SK-N-SH treated with all-trans-retinoic acid at 6 μM for 48 hours (cell line): ENCODE results near the gene GRID1.

ENCODE experiments used
- ATAC-seq: fragments of 200-7000 bp; cut with Tn5 transposase; 3 replicates; pipeline ENCODE4 v1.9.1; 2020; ENCODE audit warnings: mild to moderate bottlenecking, moderate library complexity
- ARNTL ChIP-seq: fragments of 450-650 bp; formaldehyde crosslinking; IDR thresholded peaks from 2 replicates; pipeline ENCODE4 v1.5.0; 2020; ENCODE audit warnings: low read depth, mild to moderate bottlenecking, moderate library complexity, borderline replicate concordance
- BACH2 ChIP-seq: fragments of 250-450 bp; sonication (Bioruptor Pico); IDR thresholded peaks from 2 replicates; pipeline ENCODE4 v1.9.0; 2021; ENCODE audit warnings: mild to moderate bottlenecking, borderline replicate concordance
- CSDC2 ChIP-seq: fragments of 250-450 bp; sonication (Bioruptor Pico); IDR thresholded peaks from 2 replicates; pipeline ENCODE4 v1.5.0; 2020; ENCODE audit warnings: mild to moderate bottlenecking, moderate library complexity
- ESRRG ChIP-seq: fragments of 250-450 bp; sonication (Bioruptor Pico); IDR thresholded peaks from 2 replicates; pipeline ENCODE4 v1.6.1; 2021; ENCODE audit warnings: mild to moderate bottlenecking
- GLIS3 ChIP-seq: fragments of 250-450 bp; sonication (Bioruptor Pico); IDR thresholded peaks from 2 replicates; pipeline ENCODE4 v1.5.0; 2020; ENCODE audit warnings: mild to moderate bottlenecking, moderate library complexity
- ISL1 ChIP-seq: fragments of 250-450 bp; sonication (Bioruptor Pico); IDR thresholded peaks from 2 replicates; pipeline ENCODE4 v2.1.2; 2022; ENCODE audit warnings: mild to moderate bottlenecking, moderate library complexity
- OSR1 ChIP-seq: fragments of 250-450 bp; sonication (Bioruptor Pico); IDR thresholded peaks from 2 replicates; pipeline ENCODE4 v1.8.0; 2022; ENCODE audit warnings: moderate library complexity, mild to moderate bottlenecking, inconsistent platforms
- PPARA ChIP-seq: fragments of 250-450 bp; sonication (Bioruptor Pico); IDR thresholded peaks from 2 replicates; pipeline ENCODE4 v1.5.0; 2020; ENCODE audit warnings: mild to moderate bottlenecking, borderline replicate concordance
- RARB ChIP-seq: fragments of 250-450 bp; sonication (Bioruptor Pico); IDR thresholded peaks from 2 replicates; pipeline ENCODE4 v1.8.0; 2021; ENCODE audit warnings: mild to moderate bottlenecking, moderate library complexity
- SNAI2 ChIP-seq: fragments of 250-450 bp; sonication (Bioruptor Pico); IDR thresholded peaks from 2 replicates; pipeline ENCODE4 v1.5.0; 2020; ENCODE audit warnings: mild to moderate bottlenecking, moderate library complexity
- TCF4 ChIP-seq: fragments of 250-450 bp; sonication (Bioruptor Pico); IDR thresholded peaks from 2 replicates; pipeline ENCODE4 v1.8.0; 2021; ENCODE audit warnings: mild to moderate bottlenecking, moderate library complexity, borderline replicate concordance
- TOX ChIP-seq: fragments of 250-450 bp; sonication (Bioruptor Pico); IDR thresholded peaks from 2 replicates; pipeline ENCODE4 v1.8.0; 2021; ENCODE audit warnings: mild to moderate bottlenecking, moderate library complexity, borderline replicate concordance
- ZC3H10 ChIP-seq: fragments of 250-450 bp; sonication (Bioruptor Pico); IDR thresholded peaks from 2 replicates; pipeline ENCODE4 v1.5.1; 2021; ENCODE audit warnings: mild to moderate bottlenecking, moderate library complexity
- ZFP3 ChIP-seq: fragments of 250-450 bp; sonication (Bioruptor Pico); IDR thresholded peaks from 2 replicates; pipeline ENCODE4 v1.5.0; 2020; ENCODE audit warnings: mild to moderate bottlenecking, moderate library complexity
- ZFP30 ChIP-seq: fragments of 450-650 bp; formaldehyde crosslinking; IDR thresholded peaks from 2 replicates; pipeline ENCODE4 v1.5.0; 2022; ENCODE audit warnings: mild to moderate bottlenecking, moderate library complexity
- ZNF565 ChIP-seq: fragments of 450-650 bp; formaldehyde crosslinking; conservative IDR thresholded peaks from 2 replicates; pipeline ENCODE4 v1.5.0; 2020; ENCODE audit warnings: low read depth, mild to moderate bottlenecking, moderate library complexity
- ZNF70 ChIP-seq: fragments of 450-650 bp; formaldehyde crosslinking; IDR thresholded peaks from 2 replicates; pipeline ENCODE4 v1.5.0; 2020; ENCODE audit warnings: mild to moderate bottlenecking, moderate library complexity
- ZNF8 ChIP-seq: fragments of 450-650 bp; formaldehyde crosslinking; IDR thresholded peaks from 2 replicates; pipeline ENCODE4 v1.5.0; 2020; ENCODE audit warnings: mild to moderate bottlenecking, moderate library complexity
- TF ChIP-seq, protein P1 (sequence below): fragments of 250-450 bp; sonication (Bioruptor Pico); IDR thresholded peaks from 2 replicates; pipeline ENCODE4 v1.8.0; 2021; ENCODE audit warnings: low read depth, mild to moderate bottlenecking, moderate library complexity, borderline replicate concordance
- TF ChIP-seq, protein P2 (sequence below): fragments of 250-450 bp; sonication (Bioruptor Pico); IDR thresholded peaks from 2 replicates; pipeline ENCODE4 v1.8.0; 2020; ENCODE audit warnings: mild to moderate bottlenecking, moderate library complexity, borderline replicate concordance
- TF ChIP-seq, protein P3 (sequence below): fragments of 250-450 bp; sonication (Bioruptor Pico); IDR thresholded peaks from 2 replicates; pipeline ENCODE4 v1.5.1; 2021; ENCODE audit warnings: mild to moderate bottlenecking, moderate library complexity
- TF ChIP-seq, protein P4 (sequence below): fragments of 250-450 bp; sonication (Bioruptor Pico); IDR thresholded peaks from 2 replicates; pipeline ENCODE4 v1.5.0; 2020; ENCODE audit warnings: mild to moderate bottlenecking, moderate library complexity
- TF ChIP-seq, protein P5 (sequence below): fragments of 250-450 bp; sonication (Bioruptor Pico); IDR thresholded peaks from 2 replicates; pipeline ENCODE4 v1.5.1; 2020; ENCODE audit warnings: low read depth, mild to moderate bottlenecking, moderate library complexity

Gene GRID1

DNA sequence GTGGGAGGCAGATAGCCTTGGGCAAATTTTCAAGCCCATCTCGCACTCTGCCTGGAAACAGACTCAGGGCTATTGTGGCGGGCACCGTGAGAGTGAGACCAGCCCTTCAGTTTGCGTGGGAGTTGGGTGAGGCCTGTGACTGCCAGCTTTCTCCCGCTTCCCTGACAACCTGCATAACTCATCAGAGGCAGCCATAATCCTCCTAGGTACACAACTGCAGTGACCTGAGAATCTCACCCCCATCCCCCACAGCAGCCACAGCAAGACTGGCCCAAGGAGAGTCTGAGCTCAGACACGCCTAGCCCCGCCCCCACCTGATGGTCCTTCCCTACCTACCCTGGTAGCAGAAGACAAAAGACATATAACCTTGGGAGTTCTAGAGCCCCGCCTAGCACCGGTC is 275.4 kb downstream of the GRID1 start:
- TF ChIP-seq, protein P1, sequence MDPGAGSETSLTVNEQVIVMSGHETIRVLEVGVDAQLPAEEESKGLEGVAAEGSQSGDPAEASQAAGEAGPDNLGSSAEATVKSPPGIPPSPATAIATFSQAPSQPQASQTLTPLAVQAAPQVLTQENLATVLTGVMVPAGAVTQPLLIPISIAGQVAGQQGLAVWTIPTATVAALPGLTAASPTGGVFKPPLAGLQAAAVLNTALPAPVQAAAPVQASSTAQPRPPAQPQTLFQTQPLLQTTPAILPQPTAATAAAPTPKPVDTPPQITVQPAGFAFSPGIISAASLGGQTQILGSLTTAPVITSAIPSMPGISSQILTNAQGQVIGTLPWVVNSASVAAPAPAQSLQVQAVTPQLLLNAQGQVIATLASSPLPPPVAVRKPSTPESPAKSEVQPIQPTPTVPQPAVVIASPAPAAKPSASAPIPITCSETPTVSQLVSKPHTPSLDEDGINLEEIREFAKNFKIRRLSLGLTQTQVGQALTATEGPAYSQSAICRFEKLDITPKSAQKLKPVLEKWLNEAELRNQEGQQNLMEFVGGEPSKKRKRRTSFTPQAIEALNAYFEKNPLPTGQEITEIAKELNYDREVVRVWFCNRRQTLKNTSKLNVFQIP (CRISPR knock-in tag): no peak
- TF ChIP-seq BACH2: no peak
- TF ChIP-seq, protein P2, sequence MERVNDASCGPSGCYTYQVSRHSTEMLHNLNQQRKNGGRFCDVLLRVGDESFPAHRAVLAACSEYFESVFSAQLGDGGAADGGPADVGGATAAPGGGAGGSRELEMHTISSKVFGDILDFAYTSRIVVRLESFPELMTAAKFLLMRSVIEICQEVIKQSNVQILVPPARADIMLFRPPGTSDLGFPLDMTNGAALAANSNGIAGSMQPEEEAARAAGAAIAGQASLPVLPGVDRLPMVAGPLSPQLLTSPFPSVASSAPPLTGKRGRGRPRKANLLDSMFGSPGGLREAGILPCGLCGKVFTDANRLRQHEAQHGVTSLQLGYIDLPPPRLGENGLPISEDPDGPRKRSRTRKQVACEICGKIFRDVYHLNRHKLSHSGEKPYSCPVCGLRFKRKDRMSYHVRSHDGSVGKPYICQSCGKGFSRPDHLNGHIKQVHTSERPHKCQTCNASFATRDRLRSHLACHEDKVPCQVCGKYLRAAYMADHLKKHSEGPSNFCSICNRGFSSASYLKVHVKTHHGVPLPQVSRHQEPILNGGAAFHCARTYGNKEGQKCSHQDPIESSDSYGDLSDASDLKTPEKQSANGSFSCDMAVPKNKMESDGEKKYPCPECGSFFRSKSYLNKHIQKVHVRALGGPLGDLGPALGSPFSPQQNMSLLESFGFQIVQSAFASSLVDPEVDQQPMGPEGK (CRISPR knock-in tag): no peak
- no peak for TF ChIP-seq ISL1
- no peak for TF ChIP-seq ZNF70 (CRISPR knock-in tag)
- TF ChIP-seq OSR1 (CRISPR knock-in tag): no peak
- TF ChIP-seq, protein P3, sequence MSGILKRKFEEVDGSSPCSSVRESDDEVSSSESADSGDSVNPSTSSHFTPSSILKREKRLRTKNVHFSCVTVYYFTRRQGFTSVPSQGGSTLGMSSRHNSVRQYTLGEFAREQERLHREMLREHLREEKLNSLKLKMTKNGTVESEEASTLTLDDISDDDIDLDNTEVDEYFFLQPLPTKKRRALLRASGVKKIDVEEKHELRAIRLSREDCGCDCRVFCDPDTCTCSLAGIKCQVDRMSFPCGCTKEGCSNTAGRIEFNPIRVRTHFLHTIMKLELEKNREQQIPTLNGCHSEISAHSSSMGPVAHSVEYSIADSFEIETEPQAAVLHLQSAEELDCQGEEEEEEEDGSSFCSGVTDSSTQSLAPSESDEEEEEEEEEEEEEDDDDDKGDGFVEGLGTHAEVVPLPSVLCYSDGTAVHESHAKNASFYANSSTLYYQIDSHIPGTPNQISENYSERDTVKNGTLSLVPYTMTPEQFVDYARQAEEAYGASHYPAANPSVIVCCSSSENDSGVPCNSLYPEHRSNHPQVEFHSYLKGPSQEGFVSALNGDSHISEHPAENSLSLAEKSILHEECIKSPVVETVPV (CRISPR knock-in tag): no peak
- no peak for TF ChIP-seq ZC3H10
- no peak for TF ChIP-seq RARB (CRISPR knock-in tag)
- TF ChIP-seq ZFP3 (CRISPR knock-in tag): no peak
- no peak for TF ChIP-seq ZFP30
- TF ChIP-seq ZNF8 (CRISPR knock-in tag): no peak
- TF ChIP-seq, protein P4, sequence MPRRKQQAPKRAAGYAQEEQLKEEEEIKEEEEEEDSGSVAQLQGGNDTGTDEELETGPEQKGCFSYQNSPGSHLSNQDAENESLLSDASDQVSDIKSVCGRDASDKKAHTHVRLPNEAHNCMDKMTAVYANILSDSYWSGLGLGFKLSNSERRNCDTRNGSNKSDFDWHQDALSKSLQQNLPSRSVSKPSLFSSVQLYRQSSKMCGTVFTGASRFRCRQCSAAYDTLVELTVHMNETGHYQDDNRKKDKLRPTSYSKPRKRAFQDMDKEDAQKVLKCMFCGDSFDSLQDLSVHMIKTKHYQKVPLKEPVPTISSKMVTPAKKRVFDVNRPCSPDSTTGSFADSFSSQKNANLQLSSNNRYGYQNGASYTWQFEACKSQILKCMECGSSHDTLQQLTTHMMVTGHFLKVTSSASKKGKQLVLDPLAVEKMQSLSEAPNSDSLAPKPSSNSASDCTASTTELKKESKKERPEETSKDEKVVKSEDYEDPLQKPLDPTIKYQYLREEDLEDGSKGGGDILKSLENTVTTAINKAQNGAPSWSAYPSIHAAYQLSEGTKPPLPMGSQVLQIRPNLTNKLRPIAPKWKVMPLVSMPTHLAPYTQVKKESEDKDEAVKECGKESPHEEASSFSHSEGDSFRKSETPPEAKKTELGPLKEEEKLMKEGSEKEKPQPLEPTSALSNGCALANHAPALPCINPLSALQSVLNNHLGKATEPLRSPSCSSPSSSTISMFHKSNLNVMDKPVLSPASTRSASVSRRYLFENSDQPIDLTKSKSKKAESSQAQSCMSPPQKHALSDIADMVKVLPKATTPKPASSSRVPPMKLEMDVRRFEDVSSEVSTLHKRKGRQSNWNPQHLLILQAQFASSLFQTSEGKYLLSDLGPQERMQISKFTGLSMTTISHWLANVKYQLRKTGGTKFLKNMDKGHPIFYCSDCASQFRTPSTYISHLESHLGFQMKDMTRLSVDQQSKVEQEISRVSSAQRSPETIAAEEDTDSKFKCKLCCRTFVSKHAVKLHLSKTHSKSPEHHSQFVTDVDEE: no peak
- TF ChIP-seq TOX (CRISPR knock-in tag): no peak
- TF ChIP-seq ESRRG: no peak
- TF ChIP-seq SNAI2 (CRISPR knock-in tag): no peak
- TF ChIP-seq PPARA: no peak
- TF ChIP-seq TCF4: no peak
- TF ChIP-seq ZNF565 (CRISPR knock-in tag): no peak
- no peak for TF ChIP-seq GLIS3 (CRISPR knock-in tag)
- ATAC-seq: no peak

DNA sequence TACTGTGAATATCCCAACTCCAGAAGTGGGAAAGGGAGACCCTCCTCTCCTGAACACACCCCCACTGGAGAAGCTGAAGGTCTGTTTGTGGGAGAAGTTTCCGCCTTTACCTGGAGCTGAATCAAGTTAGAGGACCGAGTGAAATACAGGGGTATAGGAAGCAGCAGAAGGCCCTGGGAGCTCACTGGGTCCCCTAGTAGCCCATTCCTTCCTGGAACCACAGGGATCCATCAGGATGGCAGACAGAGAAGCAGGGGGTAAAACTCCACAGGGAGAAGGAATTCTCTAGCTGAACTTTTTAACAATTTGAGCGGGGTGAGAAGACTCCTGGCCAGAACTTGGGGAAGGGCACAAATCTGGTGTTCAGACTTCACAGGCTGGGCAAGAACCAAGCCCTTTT is 275.8 kb downstream of the GRID1 start:
- TF ChIP-seq GLIS3 (CRISPR knock-in tag): no peak
- TF ChIP-seq, protein P5, sequence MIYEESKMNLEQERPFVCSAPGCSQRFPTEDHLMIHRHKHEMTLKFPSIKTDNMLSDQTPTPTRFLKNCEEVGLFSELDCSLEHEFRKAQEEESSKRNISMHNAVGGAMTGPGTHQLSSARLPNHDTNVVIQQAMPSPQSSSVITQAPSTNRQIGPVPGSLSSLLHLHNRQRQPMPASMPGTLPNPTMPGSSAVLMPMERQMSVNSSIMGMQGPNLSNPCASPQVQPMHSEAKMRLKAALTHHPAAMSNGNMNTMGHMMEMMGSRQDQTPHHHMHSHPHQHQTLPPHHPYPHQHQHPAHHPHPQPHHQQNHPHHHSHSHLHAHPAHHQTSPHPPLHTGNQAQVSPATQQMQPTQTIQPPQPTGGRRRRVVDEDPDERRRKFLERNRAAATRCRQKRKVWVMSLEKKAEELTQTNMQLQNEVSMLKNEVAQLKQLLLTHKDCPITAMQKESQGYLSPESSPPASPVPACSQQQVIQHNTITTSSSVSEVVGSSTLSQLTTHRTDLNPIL: no peak
- TF ChIP-seq ZNF70 (CRISPR knock-in tag): no peak
- TF ChIP-seq PPARA: no peak
- TF ChIP-seq ARNTL: no peak
- no peak for TF ChIP-seq RARB (CRISPR knock-in tag)
- TF ChIP-seq SNAI2 (CRISPR knock-in tag): no peak
- TF ChIP-seq TOX (CRISPR knock-in tag): no peak
- no peak for TF ChIP-seq ZFP30
- TF ChIP-seq BACH2: no peak
- TF ChIP-seq TCF4: no peak
- TF ChIP-seq CSDC2 (CRISPR knock-in tag): no peak
- no peak for TF ChIP-seq ISL1
- TF ChIP-seq, protein P4: no peak
- TF ChIP-seq, protein P3 (CRISPR knock-in tag): no peak
- no peak for TF ChIP-seq ZFP3 (CRISPR knock-in tag)
- TF ChIP-seq ZNF565 (CRISPR knock-in tag): no peak
- no peak for TF ChIP-seq ZC3H10
- TF ChIP-seq, protein P2 (CRISPR knock-in tag): no peak
- no peak for TF ChIP-seq OSR1 (CRISPR knock-in tag)
- ATAC-seq: no peak
